HUES6 (cell line): ENCODE results near the gene NAT16.

ENCODE experiments used
- H3K27ac ChIP-seq: 2 replicates; pipeline ENCODE4 v1.7.0; 2013; ENCODE audit warnings: low read depth, mild to moderate bottlenecking, low read length, inconsistent platforms
- H3K27me3 ChIP-seq: 2 replicates; pipeline ENCODE4 v1.6.1; 2013; ENCODE audit warnings: low read length; ENCODE audit not compliant: control insufficient read depth, insufficient read depth
- H3K36me3 ChIP-seq: 2 replicates; pipeline ENCODE4 v1.6.1; 2013; ENCODE audit warnings: low read length; ENCODE audit not compliant: control insufficient read depth, insufficient read depth
- H3K4me1 ChIP-seq: 2 replicates; pipeline ENCODE4 v1.6.1; 2013; ENCODE audit warnings: low read length; ENCODE audit not compliant: control insufficient read depth, insufficient read depth
- H3K4me3 ChIP-seq: 2 replicates; pipeline ENCODE4 v1.5.1; 2013; ENCODE audit warnings: low read depth, low read length
- H3K9ac ChIP-seq: one replicate; pipeline ENCODE4 v1.6.1; 2013; ENCODE audit warnings: mild to moderate bottlenecking, low read length
- H3K9me3 ChIP-seq: 2 replicates; pipeline ENCODE4 v1.6.1; 2013; ENCODE audit warnings: low read depth, low read length; ENCODE audit not compliant: control insufficient read depth, insufficient read depth

The NAT16 gene

DNA sequence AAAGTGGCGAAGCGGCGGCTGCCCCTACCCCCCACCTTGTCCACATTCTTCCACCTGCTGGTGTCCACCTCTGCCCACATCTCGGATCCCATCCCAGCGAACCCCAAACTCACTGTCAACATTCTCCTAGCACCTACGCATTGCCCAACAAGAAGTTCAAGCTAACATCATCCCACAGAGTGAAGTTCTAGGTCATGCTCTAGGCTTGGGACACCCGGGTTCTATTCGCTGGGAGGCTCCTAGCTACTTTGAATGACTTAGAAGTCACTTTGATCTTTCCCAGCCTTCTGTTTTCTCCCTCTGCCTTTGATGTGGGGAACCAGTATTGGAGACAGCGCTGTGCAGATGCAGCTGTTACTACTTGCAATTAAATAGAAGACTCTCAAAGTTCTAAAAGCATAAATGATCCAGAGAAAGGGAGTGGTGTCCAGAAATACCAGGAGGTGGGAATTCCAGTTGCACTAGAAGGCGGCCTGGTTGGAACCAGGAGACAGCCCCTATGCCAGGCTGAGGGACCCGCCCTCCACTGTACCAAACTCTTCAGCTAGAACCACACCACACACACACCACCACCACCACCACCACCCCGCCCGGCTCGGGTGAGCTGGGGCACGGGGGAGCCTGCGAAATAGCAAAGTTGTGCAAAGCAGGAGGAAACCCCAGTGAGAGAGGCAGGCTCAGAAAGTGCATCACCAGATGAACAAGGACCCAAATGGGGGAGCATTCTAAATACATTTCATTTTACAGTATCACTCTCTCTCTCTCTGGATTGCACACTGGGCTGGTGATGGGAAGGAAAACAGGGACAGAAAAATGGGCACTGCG, 9.3 kb downstream of the NAT16 start:
- H3K9ac ChIP-seq, result no peak overlapping the region
- peaks cover 56% of the 10 kb centered on the region for H3K4me1 ChIP-seq
- H3K27me3 ChIP-seq, result peaks cover 95% of the 10 kb centered on the region
- no peak overlapping the region for H3K27ac ChIP-seq
- no peaks in the 10 kb centered on the region for H3K36me3 ChIP-seq
- no peaks in the 10 kb centered on the region for H3K9me3 ChIP-seq
- H3K4me3 ChIP-seq, result peak overlapping the region; percentile 59

DNA sequence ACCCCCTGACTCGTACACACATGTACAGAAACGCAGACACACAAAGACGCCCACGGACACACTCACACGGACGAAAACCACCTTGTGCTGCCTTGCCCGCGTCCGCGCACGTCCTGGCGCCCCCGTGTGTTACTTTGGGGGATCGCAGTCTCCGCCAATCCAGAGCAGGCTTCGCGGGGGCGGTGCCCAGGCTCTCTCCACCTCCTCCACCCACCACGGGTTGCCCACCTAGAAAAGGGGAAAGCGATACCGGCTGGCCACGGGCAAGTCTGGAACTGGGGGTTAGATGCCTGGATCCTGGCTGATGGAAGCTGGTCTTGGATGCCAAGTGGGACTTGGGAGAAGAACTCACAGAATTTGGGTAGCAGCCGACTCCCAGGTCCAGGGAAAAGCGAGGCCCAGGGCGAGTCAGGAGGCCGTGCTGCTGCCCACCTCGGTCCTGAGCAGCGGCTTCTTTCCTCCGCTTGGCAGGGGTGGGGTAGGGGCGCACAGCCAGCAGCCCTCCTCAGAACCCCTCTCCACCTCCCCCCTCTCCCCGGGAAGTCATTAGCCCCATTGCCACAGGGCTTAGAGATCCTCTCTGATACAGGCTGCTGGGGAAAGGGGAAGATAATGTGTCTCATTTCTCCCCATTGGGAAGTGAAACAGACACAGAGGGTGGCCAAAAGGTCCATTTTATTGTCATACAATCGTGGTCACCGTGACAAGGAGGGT, 10.1 kb downstream of the NAT16 start:
- no peak overlapping the region for H3K27ac ChIP-seq
- H3K9me3 ChIP-seq, result no peaks in the 10 kb centered on the region
- peak overlapping the region; percentile 54 for H3K4me3 ChIP-seq
- peaks cover 59% of the 10 kb centered on the region for H3K4me1 ChIP-seq
- H3K9ac ChIP-seq, result peak overlapping the region; percentile 42
- H3K36me3 ChIP-seq, result no peaks in the 10 kb centered on the region
- peaks cover 93% of the 10 kb centered on the region for H3K27me3 ChIP-seq

DNA sequence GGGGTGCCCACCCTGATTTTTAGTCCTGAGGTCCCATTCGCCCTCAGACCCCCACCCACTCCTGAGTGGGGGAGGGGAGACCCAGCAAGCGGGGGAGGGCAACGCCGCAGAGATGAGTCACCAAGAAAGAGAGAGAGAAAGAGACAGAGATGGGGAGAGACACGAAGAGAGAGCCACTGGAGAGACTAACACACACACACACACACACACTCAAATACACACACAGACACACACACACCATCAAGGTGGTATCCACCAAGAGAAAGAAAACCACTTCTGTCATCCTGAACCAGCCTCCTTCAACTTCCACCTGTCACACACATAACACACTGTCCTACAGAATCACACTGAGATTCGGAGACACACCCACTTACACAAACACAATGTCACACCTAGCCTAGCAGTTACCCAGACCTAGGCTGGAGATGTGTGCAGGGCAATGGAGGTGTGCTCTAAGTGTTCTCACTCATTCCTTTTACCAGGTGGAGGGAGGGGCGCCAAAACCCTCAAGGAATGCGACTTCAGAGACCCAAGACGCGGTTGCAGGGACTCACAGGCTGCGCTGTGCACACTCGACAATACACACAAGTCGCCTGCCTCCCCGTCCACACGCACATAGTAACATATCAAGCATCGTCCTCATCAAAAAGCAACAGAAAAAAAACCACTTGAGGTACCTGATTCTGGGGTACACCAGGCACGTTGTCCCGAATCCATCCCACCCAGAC, 10.8 kb downstream of the NAT16 start:
- H3K9ac ChIP-seq, result peak overlapping the region; percentile 42
- H3K27me3 ChIP-seq, result peaks cover 93% of the 10 kb centered on the region
- peaks cover 63% of the 10 kb centered on the region for H3K4me1 ChIP-seq
- H3K27ac ChIP-seq, result no peak overlapping the region
- H3K9me3 ChIP-seq, result no peaks in the 10 kb centered on the region
- no peaks in the 10 kb centered on the region for H3K36me3 ChIP-seq
- H3K4me3 ChIP-seq, result peak overlapping the region; percentile 54

DNA sequence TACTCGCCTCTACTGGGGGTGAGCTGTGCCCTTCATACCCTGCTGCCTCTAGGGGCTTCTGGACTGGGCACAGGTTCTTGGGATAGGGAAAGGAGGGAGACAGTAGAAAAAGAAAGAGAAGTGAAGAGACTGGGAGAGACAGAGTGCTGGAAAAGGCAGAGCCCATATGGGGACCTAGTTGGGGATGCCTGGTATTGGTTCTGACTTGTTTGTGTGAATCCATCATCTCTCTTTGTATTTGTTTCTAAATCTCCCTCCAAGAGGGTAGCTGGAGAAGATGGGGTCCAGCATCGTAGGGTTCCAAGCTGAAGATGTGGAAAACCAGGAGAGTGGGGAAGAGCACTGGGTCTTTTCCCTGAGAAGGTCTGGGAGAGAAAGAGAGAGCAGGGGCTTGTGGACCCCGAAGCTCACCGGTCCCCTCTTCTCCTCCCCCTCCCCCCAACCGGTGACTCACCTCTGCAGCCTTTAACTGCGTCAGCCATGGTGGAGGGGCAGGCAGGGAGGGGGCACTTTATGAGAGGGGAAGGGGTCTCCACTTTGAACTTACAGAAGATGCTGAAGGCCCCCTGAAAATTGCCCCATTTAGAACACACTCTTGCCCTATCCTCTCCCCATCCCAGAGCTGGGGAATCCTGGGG, 11.6 kb downstream of the NAT16 start:
- Histone ChIP-seq H3K9me3 (no peaks in the 10 kb centered on the region), H3K4me3 (peak overlapping the region; percentile 54), H3K4me1 (peaks cover 63% of the 10 kb centered on the region)

DNA sequence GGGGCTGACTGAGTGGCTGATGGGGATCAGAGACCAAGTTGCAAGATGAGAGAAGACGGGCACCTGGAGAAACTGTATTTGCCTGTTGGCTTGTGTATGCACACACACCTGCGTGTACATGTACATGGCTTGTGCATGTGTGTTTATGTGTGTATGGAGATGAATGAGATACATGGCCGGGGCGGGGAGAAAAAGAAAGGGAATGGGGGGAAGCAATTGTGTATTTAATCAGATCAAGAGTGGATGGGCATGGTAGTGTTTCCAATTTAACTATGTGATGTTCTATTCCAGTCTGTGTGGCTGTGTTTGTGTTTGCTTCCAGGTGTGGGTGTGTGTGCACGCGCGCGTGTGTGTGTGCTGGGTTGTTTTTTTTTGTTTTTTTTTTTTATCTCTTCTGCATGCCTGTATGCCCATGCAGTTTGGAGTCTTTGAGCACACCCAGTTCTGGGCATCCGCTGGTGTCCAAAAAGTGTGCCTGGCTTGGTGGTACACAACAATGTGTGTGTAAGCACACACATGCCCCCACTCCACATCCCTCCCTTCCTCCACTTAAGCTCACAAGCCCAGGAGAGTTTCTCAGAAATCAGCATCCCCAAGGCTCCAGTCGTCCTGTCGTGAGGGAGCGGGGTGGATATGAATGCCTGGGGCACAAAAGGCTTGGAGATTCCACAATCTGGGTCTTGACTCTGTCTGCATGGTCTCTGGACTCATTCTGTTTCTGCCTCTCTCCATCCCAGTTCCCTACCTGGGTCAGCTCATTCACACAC, 12.3 kb downstream of the NAT16 start:
- peaks cover 89% of the 10 kb centered on the region for H3K27me3 ChIP-seq
- H3K9me3 ChIP-seq, result no peaks in the 10 kb centered on the region
- H3K36me3 ChIP-seq, result no peaks in the 10 kb centered on the region
- H3K4me3 ChIP-seq, result peak overlapping the region; percentile 54
- peaks cover 58% of the 10 kb centered on the region for H3K4me1 ChIP-seq
- peak overlapping the region; percentile 46 for H3K9ac ChIP-seq
- H3K27ac ChIP-seq, result no peak overlapping the region

More for the DNA sequence above, 11.6 kb downstream of the NAT16 start:
- Histone ChIP-seq H3K36me3 (no peaks in the 10 kb centered on the region), H3K27me3 (peaks cover 93% of the 10 kb centered on the region), H3K27ac (no peak overlapping the region), H3K9ac (peak overlapping the region; percentile 46)

DNA sequence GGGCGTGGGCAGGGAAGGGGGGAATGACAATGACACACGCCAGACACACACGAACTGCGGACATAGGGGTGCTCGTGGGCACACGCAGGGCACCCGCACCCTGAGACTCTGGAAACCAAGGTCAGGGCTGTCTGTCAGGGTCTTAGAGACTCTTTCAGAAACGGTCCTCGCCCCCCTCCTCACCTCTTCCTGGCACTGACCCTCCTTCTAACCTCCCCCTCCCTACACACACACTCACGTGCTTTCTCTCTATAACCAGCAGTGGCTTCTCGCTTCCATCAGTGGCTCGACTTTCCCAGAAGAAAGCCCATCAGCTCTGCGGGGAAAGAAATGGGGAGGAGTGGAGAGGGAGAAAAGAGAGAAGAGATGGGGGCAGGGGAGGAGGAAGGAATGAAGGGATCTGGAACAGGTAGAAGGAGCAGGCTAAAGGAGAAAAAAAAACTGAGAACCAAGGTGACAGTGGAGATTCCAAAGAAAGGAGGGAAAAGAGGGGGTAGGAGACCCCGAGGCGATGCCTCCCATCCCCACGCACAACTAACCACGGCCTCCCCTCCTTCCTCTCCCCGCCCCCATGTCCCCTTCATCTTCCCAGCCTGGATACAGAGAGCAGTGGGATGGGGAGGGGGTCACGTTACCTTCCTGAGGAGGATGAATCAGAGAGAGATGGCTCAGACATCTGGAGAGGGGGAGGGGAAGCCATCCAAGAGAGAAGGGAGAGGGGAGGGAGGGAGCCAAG, 13.0 kb downstream of the NAT16 start:
- Histone ChIP-seq H3K27ac (no peak overlapping the region), H3K4me1 (peaks cover 55% of the 10 kb centered on the region)

DNA sequence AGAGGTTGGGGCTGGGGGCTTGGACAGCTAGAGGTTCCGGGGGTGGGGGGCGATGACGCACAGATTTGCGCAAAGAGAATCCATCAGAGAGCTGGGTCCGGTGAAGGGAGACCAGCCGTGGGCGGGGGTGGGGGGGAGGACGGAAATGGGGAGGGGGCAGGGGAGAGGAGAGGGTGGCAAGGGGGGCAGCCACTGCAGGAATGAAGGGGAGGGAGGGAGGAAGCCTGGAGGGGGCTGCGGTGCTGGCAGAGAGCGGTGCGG, 13.5 kb downstream of the NAT16 start:
- H3K27ac ChIP-seq, result no peak overlapping the region

More for the DNA sequence above, 13.0 kb downstream of the NAT16 start:
- Histone ChIP-seq H3K4me3 (peak overlapping the region; percentile 54), H3K9ac (peak overlapping the region; percentile 41), H3K9me3 (no peaks in the 10 kb centered on the region), H3K27me3 (peaks cover 82% of the 10 kb centered on the region), H3K36me3 (no peaks in the 10 kb centered on the region)

DNA sequence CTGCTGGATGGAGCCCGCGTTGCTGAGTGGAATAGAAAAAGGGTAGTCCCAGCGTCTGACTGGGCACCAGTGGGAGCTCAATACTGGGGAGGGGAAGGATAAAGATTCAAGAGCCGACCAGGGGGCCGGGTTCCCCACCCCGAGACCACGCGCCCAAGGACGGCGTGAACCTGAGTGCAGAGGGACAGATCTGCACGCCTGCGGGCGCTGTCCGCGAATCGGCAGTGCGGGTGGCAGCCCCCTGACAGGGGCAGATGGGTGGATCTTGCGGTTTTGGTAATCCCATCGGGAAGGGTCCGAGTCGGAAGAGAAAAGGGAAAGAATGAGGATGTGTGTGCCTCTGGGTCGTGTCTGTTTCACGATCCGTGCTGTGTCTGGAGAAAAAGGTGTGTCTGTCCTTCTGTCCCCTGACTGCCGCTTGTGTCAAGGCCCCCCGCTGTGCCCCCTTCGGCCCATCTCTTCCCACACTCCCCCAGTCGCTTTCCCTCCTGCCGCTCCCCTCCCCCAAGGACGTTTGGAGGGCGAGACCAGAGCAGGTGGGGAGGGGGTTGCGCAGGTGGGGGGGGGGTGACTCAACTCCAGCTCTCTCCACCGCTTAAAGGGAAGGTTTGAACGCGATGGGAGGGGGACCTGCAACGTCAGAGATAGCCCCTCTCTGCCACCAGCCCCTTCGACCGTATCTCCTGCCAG, 14.0 kb downstream of the NAT16 start:
- Histone ChIP-seq H3K4me1 (peaks cover 55% of the 10 kb centered on the region), H3K36me3 (no peaks in the 10 kb centered on the region), H3K9ac (peak overlapping the region; percentile 58), H3K27me3 (peaks cover 72% of the 10 kb centered on the region), H3K4me3 (peak overlapping the region; percentile 54), H3K27ac (no peak overlapping the region), H3K9me3 (no peaks in the 10 kb centered on the region)

More for the DNA sequence above, 13.5 kb downstream of the NAT16 start:
- no peaks in the 10 kb centered on the region for H3K9me3 ChIP-seq
- peaks cover 55% of the 10 kb centered on the region for H3K4me1 ChIP-seq
- no peaks in the 10 kb centered on the region for H3K36me3 ChIP-seq
- H3K27me3 ChIP-seq, result peaks cover 77% of the 10 kb centered on the region
- H3K9ac ChIP-seq, result peak overlapping the region; percentile 41
- H3K4me3 ChIP-seq, result peak overlapping the region; percentile 54

DNA sequence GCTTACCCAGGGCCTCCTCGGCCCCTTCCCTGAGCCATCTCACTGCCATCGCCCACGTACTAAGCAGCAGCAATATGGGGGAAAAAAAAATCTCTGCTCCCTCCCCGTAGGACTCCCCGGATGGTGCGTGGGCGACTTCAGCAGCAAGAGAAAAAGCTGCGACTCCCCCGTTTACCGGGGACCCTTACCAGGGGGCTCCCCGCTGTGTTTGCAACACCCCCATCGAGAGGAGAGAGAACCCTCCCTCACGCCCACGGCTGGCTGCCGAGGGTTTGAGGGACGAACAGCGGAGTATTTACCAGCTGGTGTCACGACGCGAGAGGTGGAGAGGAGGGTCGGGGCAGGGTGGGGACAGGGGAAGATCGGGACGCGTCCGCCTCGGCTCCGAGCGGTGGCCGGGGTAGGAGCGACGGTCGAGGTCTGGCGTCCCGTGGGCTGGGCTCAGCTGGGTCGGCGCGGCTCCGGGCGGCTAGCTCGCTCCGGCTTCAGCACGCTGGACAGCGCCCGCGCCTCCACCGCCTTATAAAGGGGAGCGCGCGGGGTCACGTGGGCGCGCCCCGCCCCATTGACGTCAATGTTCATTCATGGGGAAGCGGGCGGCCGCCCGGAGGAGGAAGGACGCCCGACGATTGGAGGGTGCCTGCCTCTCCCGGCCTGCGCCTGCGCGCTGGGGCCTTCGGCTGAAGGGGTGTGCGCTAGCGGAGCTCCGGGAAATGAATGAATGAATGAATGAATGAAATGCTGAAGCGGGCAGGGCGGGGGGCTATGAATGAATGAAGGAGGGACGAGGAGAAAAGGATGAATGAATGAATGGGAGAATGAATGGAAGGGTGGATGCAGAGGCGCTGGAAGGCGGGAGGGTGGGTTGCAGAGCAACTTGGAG, 14.8 kb downstream of the NAT16 start, which contains the start of gene VGF:
VGF (minus strand) TSS at position 495 of the 883 bp plus-strand sequence. CDS start 726 bp downstream, outside the sequence.
- Histone ChIP-seq H3K4me3 (peak within 1 kb of the TSS; percentile 62), H3K9ac (peak within 1 kb of the TSS; percentile 79), H3K27ac (no peak within 1 kb of the TSS)

More for the DNA sequence above, 14.8 kb downstream of the NAT16 start, which contains the start of gene VGF:
- Histone ChIP-seq H3K4me1 (peaks cover 55% of the 10 kb centered on the region), H3K27me3 (peaks cover 64% of the 10 kb centered on the region), H3K36me3 (no peaks in the 10 kb centered on the region), H3K9me3 (no peaks in the 10 kb centered on the region)
